ENCODE results near the gene ARL5A. TPM values are rescaled to one million over a fixed set of nuclear protein-coding genes. Genes with fewer than 3 reads are reported as not detected.
A peak's percentile ranks its signal among the peaks of the same experiment; 100 is the strongest.

Gene ARL5A
- total and polyA plus RNA-seq, 9 of the 15 experiments (the other 6 are each of a cell fraction or from before 2014, with no cell fraction given): 16.3 to 117 (median 88.4) TPM

- no peak overlapping the region for H3K27ac ChIP-seq (ENCODE audit: extremely low read depth, low read depth, low read length)
- intact Hi-C loops (cut with micrococcal nuclease) (no loop called here), in situ Hi-C loops (cut with MboI) (no loop called here)
- ATAC-seq: no peak; the same call in 2 of the 3 replicates
- WGBS (ENCODE audit: insufficient coverage, low coverage, missing lambda C conversion rate): 3% methylated on average over 5 of the region's 5 CpGs
- H3K79me2 ChIP-seq (ENCODE audit: control insufficient read depth, insufficient read depth, low read length): no peaks in the 10 kb centered on the region
- H3K27me3 ChIP-seq (ENCODE audit: control insufficient read depth in 2 of 2, insufficient read depth in 2 of 2, low read length in 2 of 2): peaks cover 25 to 34% of the 10 kb centered on the region in 2 experiments
- H3K4me2 ChIP-seq (ENCODE audit: insufficient read depth, low read length): no peak overlapping the region
- H3K36me3 ChIP-seq (ENCODE audit: control insufficient read depth, insufficient read depth, low read length): no peaks in the 10 kb centered on the region
- no peaks in the 10 kb centered on the region for H3K4me1 ChIP-seq (replicated peaks in 1 of 2; ENCODE audit: control insufficient read depth in 2 of 2, insufficient read depth in 2 of 2, low read length in 2 of 2)
- H3K9ac ChIP-seq (ENCODE audit: insufficient read depth in 1 of 2, low read depth in 2 of 2, low read length in 2 of 2): no peak overlapping the region
- DNase-seq (ENCODE audit: extremely low read depth in 1 of 4, low spot score in 3 of 4): no peak
- ChIA-PET POLR2A (no interaction called here), CTCF (ENCODE audit: low intra/inter-chr PET ratio) (no interaction called here)
- no peak overlapping the region for H3K4me3 ChIP-seq
- BruUV-seq (replicated peaks): no TSS peak
- no peaks in the 10 kb centered on the region for H3K9me1 ChIP-seq (ENCODE audit: control insufficient read depth, insufficient read depth, low read length)
- no peak overlapping the region for H2AFZ ChIP-seq (ENCODE audit: low read depth, low read length)
- FAIRE-seq: no peak
- H3K9me3 ChIP-seq (replicated peaks; ENCODE audit: control insufficient read depth, insufficient read depth, low read depth, low read length): no peaks in the 10 kb centered on the region
- no peaks in the 10 kb centered on the region for H4K20me1 ChIP-seq (replicated peaks; ENCODE audit: control insufficient read depth, insufficient read depth, low read length)
- no peak for TF ChIP-seq KLF10 (CRISPR knock-in tag; IDR thresholded peaks at IDR 0.05)
- TF ChIP-seq RNF2 (IDR thresholded peaks at IDR 0.05): 0 out of 2 replicates have a peak, but pooled peaks have one; percentile 30
These were observed 41.1 kb upstream of the ARL5A start for GRCh38 chr2:151869291-151869690.

- no peak overlapping the region for H2AFZ ChIP-seq (ENCODE audit: low read depth, low read length)
- no peaks in the 10 kb centered on the region for H3K79me2 ChIP-seq (ENCODE audit: control insufficient read depth, insufficient read depth, low read length)
- H3K36me3 ChIP-seq (ENCODE audit: control insufficient read depth, insufficient read depth, low read length): no peaks in the 10 kb centered on the region
- no peaks in the 10 kb centered on the region for H4K20me1 ChIP-seq (replicated peaks; ENCODE audit: control insufficient read depth, insufficient read depth, low read length)
- H3K9me1 ChIP-seq (ENCODE audit: control insufficient read depth, insufficient read depth, low read length): no peaks in the 10 kb centered on the region
- ATAC-seq (no peak), FAIRE-seq (no peak), DNase-seq (ENCODE audit: extremely low read depth in 1 of 4, low spot score in 3 of 4) (no peak)
- ChIA-PET POLR2A (interaction anchor here (1.1 kb wide), 1 partner anchor 18 kb away, joined by 4 read pairs; no protein-coding TSS in a partner anchor), CTCF (ENCODE audit: low intra/inter-chr PET ratio) (no interaction called here)
- intact Hi-C loops (cut with micrococcal nuclease): no loop called here
- H3K4me2 ChIP-seq (ENCODE audit: insufficient read depth, low read length): no peak overlapping the region
- no peak overlapping the region for H3K27ac ChIP-seq (ENCODE audit: extremely low read depth, low read depth, low read length)
- H3K4me1 ChIP-seq (replicated peaks in 1 of 2; ENCODE audit: control insufficient read depth in 2 of 2, insufficient read depth in 2 of 2, low read length in 2 of 2): no peaks in the 10 kb centered on the region
- TF ChIP-seq MAX (CRISPR knock-in tag; IDR thresholded peaks at IDR 0.05) (no peak), U2AF1 (optimal IDR thresholded peaks at IDR 0.05; ENCODE audit: low read depth, low read length) (no peak), GMEB1 (CRISPR knock-in tag; IDR thresholded peaks at IDR 0.05) (no peak), HEY1 (CRISPR knock-in tag; IDR thresholded peaks at IDR 0.05; ENCODE audit: borderline replicate concordance) (no peak)
- no peak overlapping the region for H3K9ac ChIP-seq (ENCODE audit: insufficient read depth in 1 of 2, low read depth in 2 of 2, low read length in 2 of 2)
- H3K4me3 ChIP-seq: no peak overlapping the region
- in situ Hi-C loops (cut with MboI): no loop called here
- peaks cover 9 to 17% of the 10 kb centered on the region in 2 experiments for H3K27me3 ChIP-seq (ENCODE audit: control insufficient read depth in 2 of 2, insufficient read depth in 2 of 2, low read length in 2 of 2)
- BruUV-seq (replicated peaks): no TSS peak
- no peaks in the 10 kb centered on the region for H3K9me3 ChIP-seq (replicated peaks; ENCODE audit: control insufficient read depth, insufficient read depth, low read depth, low read length)
- WGBS (ENCODE audit: insufficient coverage, low coverage, missing lambda C conversion rate): 1% methylated on average over 5 of the region's 5 CpGs
These were observed 34.5 kb upstream of the ARL5A start for GRCh38 chr2:151862700-151863099.

All from K562 (cell line).